SU-DHL-6 (cell line): Measurements from ENCODE around the gene MYO1H.

Source experiments
- H2AFZ ChIP-seq: fragments of 200-600 bp; sonication (generic); 2 replicates; pipeline ENCODE4 v1.6.1; 2014; ENCODE audit warnings: low read depth, mild to moderate bottlenecking, moderate library complexity, mixed read lengths, antibody characterized with exemption, low read length; ENCODE audit not compliant: severe bottlenecking
- H3F3A ChIP-seq: fragments of 200-600 bp; shearing (Covaris generic); 2 replicates; pipeline ENCODE4 v1.6.0; 2016; ENCODE audit warnings: antibody characterized with exemption, mild to moderate bottlenecking; ENCODE audit not compliant: insufficient read depth
- H3K27ac ChIP-seq: fragments of 200-600 bp; sonication (generic); 2 replicates; pipeline ENCODE4 v1.5.1; 2016; ENCODE audit warnings: low read depth, mild to moderate bottlenecking, low read length, moderate library complexity, mixed read lengths
- H3K27me3 ChIP-seq: fragments of 200-600 bp; sonication (generic), shearing (Covaris generic); 2 replicates; pipeline ENCODE4 v1.6.0; 2014; ENCODE audit warnings: mild to moderate bottlenecking, low read length
- H3K36me3 ChIP-seq: fragments of 200-600 bp; sonication (generic); 2 replicates; pipeline ENCODE4 v1.6.1; 2014; ENCODE audit warnings: mild to moderate bottlenecking, low read length, mixed read lengths
- H3K4me2 ChIP-seq: fragments of 300-600, 200-600 bp; shearing (Covaris generic), sonication (generic); 2 replicates; pipeline ENCODE4 v1.6.0; 2014; ENCODE audit warnings: low read length, low read depth, mild to moderate bottlenecking; ENCODE audit not compliant: poor library complexity, severe bottlenecking
- H3K4me3 ChIP-seq: fragments of 200-600 bp; sonication (generic); 2 replicates; pipeline ENCODE4 v1.5.1; 2014; ENCODE audit warnings: antibody characterized with exemption, low read length, mild to moderate bottlenecking, mixed read lengths; ENCODE audit not compliant: insufficient read depth, poor library complexity, severe bottlenecking
- H3K79me2 ChIP-seq: fragments of 200-600 bp; sonication (generic); 2 replicates; pipeline ENCODE4 v1.6.1; 2014; ENCODE audit warnings: mild to moderate bottlenecking, low read length, moderate library complexity; ENCODE audit not compliant: insufficient read depth
- H3K9ac ChIP-seq: fragments of 200-600 bp; sonication (generic); 2 replicates; pipeline ENCODE4 v1.7.0; 2014; ENCODE audit warnings: mild to moderate bottlenecking, low read length
- H3K9me2 ChIP-seq: fragments of 200-600 bp; sonication (generic); replicated peaks from 2 replicates; pipeline ENCODE4 v1.6.1; 2014; ENCODE audit warnings: low read length; ENCODE audit not compliant: insufficient read depth
- H3K9me3 ChIP-seq: fragments of 200-600 bp; sonication (generic); 2 replicates; pipeline ENCODE4 v1.6.1; 2014; ENCODE audit warnings: low read length, mixed read lengths; ENCODE audit not compliant: insufficient read depth
- H4K20me1 ChIP-seq: fragments of 200-600 bp; sonication (generic); 2 replicates; pipeline ENCODE4 v1.6.1; 2014; ENCODE audit warnings: low read depth, mild to moderate bottlenecking, antibody characterized with exemption, low read length, moderate library complexity, mixed read lengths
- EZH2phosphoT487 ChIP-seq: fragments of 200-600 bp; sonication (generic), shearing (Covaris generic); conservative IDR thresholded peaks from 2 replicates; pipeline ENCODE4 v1.6.1; 2018; ENCODE audit warnings: mild to moderate bottlenecking, antibody characterized with exemption, low read length, moderate library complexity, mixed read lengths
- TF ChIP-seq, protein P1 (sequence below): fragments of 200-600 bp; sonication (generic); IDR thresholded peaks from one replicate; pipeline ENCODE4 v1.5.1; 2017; ENCODE audit warnings: antibody characterized with exemption, mild to moderate bottlenecking, low read length, moderate library complexity; ENCODE audit not compliant: insufficient read depth, poor library complexity, severe bottlenecking

Gene MYO1H

GRCh38 chr12:109489955-109490565 is 142.4 kb downstream of the MYO1H start:
- no peak overlapping the region for H3K4me3 ChIP-seq
- H4K20me1 ChIP-seq = no peaks in the 10 kb centered on the region
- H3K27ac ChIP-seq = no peak overlapping the region
- TF ChIP-seq EZH2phosphoT487 = no peak
- TF ChIP-seq, protein P1, sequence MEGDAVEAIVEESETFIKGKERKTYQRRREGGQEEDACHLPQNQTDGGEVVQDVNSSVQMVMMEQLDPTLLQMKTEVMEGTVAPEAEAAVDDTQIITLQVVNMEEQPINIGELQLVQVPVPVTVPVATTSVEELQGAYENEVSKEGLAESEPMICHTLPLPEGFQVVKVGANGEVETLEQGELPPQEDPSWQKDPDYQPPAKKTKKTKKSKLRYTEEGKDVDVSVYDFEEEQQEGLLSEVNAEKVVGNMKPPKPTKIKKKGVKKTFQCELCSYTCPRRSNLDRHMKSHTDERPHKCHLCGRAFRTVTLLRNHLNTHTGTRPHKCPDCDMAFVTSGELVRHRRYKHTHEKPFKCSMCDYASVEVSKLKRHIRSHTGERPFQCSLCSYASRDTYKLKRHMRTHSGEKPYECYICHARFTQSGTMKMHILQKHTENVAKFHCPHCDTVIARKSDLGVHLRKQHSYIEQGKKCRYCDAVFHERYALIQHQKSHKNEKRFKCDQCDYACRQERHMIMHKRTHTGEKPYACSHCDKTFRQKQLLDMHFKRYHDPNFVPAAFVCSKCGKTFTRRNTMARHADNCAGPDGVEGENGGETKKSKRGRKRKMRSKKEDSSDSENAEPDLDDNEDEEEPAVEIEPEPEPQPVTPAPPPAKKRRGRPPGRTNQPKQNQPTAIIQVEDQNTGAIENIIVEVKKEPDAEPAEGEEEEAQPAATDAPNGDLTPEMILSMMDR = no peak
- H3K36me3 ChIP-seq = no peaks in the 10 kb centered on the region
- no peak overlapping the region for H3K4me2 ChIP-seq
- H3K27me3 ChIP-seq = no peaks in the 10 kb centered on the region
- H2AFZ ChIP-seq = no peak overlapping the region
- no peaks in the 10 kb centered on the region for H3K79me2 ChIP-seq
- no peaks in the 10 kb centered on the region for H3F3A ChIP-seq
- no peak overlapping the region for H3K9ac ChIP-seq
- no peaks in the 10 kb centered on the region for H3K9me2 ChIP-seq
- H3K9me3 ChIP-seq = no peaks in the 10 kb centered on the region

GRCh38 chr12:109491671-109492070 is 144.0 kb downstream of the MYO1H start:
- Histone ChIP-seq H3K79me2 (no peaks in the 10 kb centered on the region), H3K4me3 (no peak overlapping the region), H3K4me2 (no peak overlapping the region), H2AFZ (no peak overlapping the region), H3K36me3 (no peaks in the 10 kb centered on the region), H3F3A (no peaks in the 10 kb centered on the region), H3K9ac (no peak overlapping the region), H3K27me3 (no peaks in the 10 kb centered on the region), H3K27ac (no peak overlapping the region), H3K9me2 (no peaks in the 10 kb centered on the region), H4K20me1 (no peaks in the 10 kb centered on the region), H3K9me3 (no peaks in the 10 kb centered on the region)
- TF ChIP-seq, protein P1 = no peak
- TF ChIP-seq EZH2phosphoT487 = no peak

DNA sequence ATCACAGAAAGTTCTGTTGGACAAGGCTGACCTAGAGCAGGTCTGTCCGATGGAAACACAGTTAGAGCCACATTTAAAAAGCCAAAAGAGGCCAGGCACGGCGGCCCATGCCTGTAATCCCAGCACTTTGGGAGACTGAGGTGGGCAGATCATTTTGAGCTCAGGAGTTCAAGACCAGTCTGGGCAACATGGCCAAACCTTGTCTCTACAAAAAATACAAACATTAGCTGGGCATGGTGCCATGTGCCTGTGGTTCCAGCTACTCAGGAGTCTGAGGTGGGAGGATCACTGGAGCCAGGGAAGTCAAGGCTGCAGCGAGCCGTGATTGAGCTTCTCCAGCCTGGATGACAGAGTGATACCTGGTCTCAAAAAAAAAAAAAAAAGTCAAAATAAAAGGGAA is 144.7 kb downstream of the MYO1H start:
- H3K79me2 ChIP-seq = no peaks in the 10 kb centered on the region
- no peaks in the 10 kb centered on the region for H3K27me3 ChIP-seq
- H3K4me2 ChIP-seq = no peak overlapping the region
- no peaks in the 10 kb centered on the region for H3K36me3 ChIP-seq
- H3F3A ChIP-seq = no peaks in the 10 kb centered on the region
- no peak overlapping the region for H3K27ac ChIP-seq
- H2AFZ ChIP-seq = no peak overlapping the region
- H4K20me1 ChIP-seq = no peaks in the 10 kb centered on the region
- TF ChIP-seq, protein P1 = no peak
- no peak for TF ChIP-seq EZH2phosphoT487
- no peak overlapping the region for H3K9ac ChIP-seq
- H3K9me3 ChIP-seq = no peaks in the 10 kb centered on the region
- H3K9me2 ChIP-seq = no peaks in the 10 kb centered on the region
- H3K4me3 ChIP-seq = no peak overlapping the region
